PC-3 (cell line): ENCODE data around the gene ARL3. TPM values are rescaled to one million over a fixed set of nuclear protein-coding genes. Genes with fewer than 3 reads are reported as not detected.

Source experiments
- ATAC-seq: fragments of 200-7000 bp; cut with Tn5 transposase; 2 replicates; pipeline ENCODE4 v1.9.1; 2020; ENCODE audit warnings: mild to moderate bottlenecking, moderate library complexity
- BruUV-seq: library from RNA; stranded (reverse); fragments of 400-500 nt; replicated peaks from 2 replicates; lab custom pipeline; 2021; lab: Mats Ljungman, UMichigan
- CTCF ChIA-PET: fragments of 300-600 bp; sonication (Branson Sonifier 250); formaldehyde crosslinking; loops from one replicate; lab custom pipeline; 2022; ENCODE audit warnings: antibody characterized with exemption; lab: Charles Lee
- POLR2A ChIA-PET: fragments of 300-600 bp; sonication (Branson Sonifier 250); formaldehyde crosslinking; loops from one replicate; lab custom pipeline; 2022; ENCODE audit warnings: antibody characterized with exemption; ENCODE audit not compliant: unreplicated experiment; lab: Charles Lee
- DNase-seq: peaks from one replicate; pipeline ENCODE4 v3.0.0-alpha.2; 2015
- H2AFZ ChIP-seq: fragments of 300-600 bp; sonication (generic); 2 replicates; pipeline ENCODE4 v1.6.0; 2016; ENCODE audit warnings: antibody characterized with exemption, low read length
- H3F3A ChIP-seq: fragments of 300-600 bp; sonication (generic); one replicate; pipeline ENCODE4 v1.6.0; 2017; ENCODE audit warnings: antibody characterized with exemption, low read length, control low read depth, mild to moderate bottlenecking; ENCODE audit not compliant: unreplicated experiment
- H3K27ac ChIP-seq: fragments of 300-600 bp; sonication (generic); 2 replicates; pipeline ENCODE4 v1.5.1; 2016; ENCODE audit warnings: mild to moderate bottlenecking, low read length
- H3K27me3 ChIP-seq: fragments of 300-600 bp; sonication (generic); 2 replicates; pipeline ENCODE4 v1.6.1; 2016; ENCODE audit warnings: low read length, mixed read lengths
- H3K36me3 ChIP-seq: fragments of 300-600 bp; sonication (generic); 2 replicates; pipeline ENCODE4 v1.6.1; 2016; ENCODE audit warnings: low read depth, mixed run types, low read length, mixed read lengths
- H3K4me1 ChIP-seq: fragments of 300-600 bp; sonication (generic); 2 replicates; pipeline ENCODE4 v1.5.1; 2016; ENCODE audit warnings: low read length; ENCODE audit not compliant: insufficient read depth
- H3K4me2 ChIP-seq: fragments of 300-600 bp; sonication (generic); 2 replicates; pipeline ENCODE4 v1.6.0; 2016; ENCODE audit warnings: low read length
- H3K4me3 ChIP-seq: fragments of 300-600 bp; sonication (generic); 2 replicates; pipeline ENCODE4 v1.5.1; 2016; ENCODE audit warnings: mild to moderate bottlenecking, low read length, mixed read lengths
- H3K79me2 ChIP-seq: fragments of 300-600 bp; sonication (generic); 2 replicates; pipeline ENCODE4 v1.6.1; 2017; ENCODE audit warnings: low read length, mixed read lengths
- H3K9ac ChIP-seq: fragments of 300-600 bp; sonication (generic); 2 replicates; pipeline ENCODE4 v1.6.0; 2016; ENCODE audit warnings: mild to moderate bottlenecking, low read length
- H3K9me2 ChIP-seq: fragments of 300-600 bp; sonication (generic); replicated peaks from 2 replicates; pipeline ENCODE4 v1.6.1; 2016; ENCODE audit warnings: mixed run types, low read length, mixed read lengths
- H3K9me3 ChIP-seq: fragments of 300-600 bp; sonication (generic); 2 replicates; pipeline ENCODE4 v1.6.1; 2016; ENCODE audit warnings: low read length, mixed read lengths
- H4K20me1 ChIP-seq: fragments of 300-600 bp; sonication (generic); 2 replicates; pipeline ENCODE4 v1.6.1; 2016; ENCODE audit warnings: low read length, mixed read lengths
- CTCF ChIP-seq: fragments of 300-600 bp; sonication (generic); conservative IDR thresholded peaks from 2 replicates; pipeline ENCODE4 v1.5.1; 2017; ENCODE audit warnings: antibody characterized with exemption, low read depth, mild to moderate bottlenecking, low read length
- EZH2 ChIP-seq: fragments of 300-600 bp; sonication (generic); IDR thresholded peaks from one replicate; pipeline ENCODE4 v1.6.1; 2017; ENCODE audit warnings: antibody characterized with exemption, mild to moderate bottlenecking, low read length; ENCODE audit not compliant: unreplicated experiment
- EZH2phosphoT487 ChIP-seq: fragments of 300-600 bp; sonication (generic); IDR thresholded peaks from 2 replicates; pipeline ENCODE4 v1.6.1; 2018; ENCODE audit warnings: mild to moderate bottlenecking, antibody characterized with exemption, low read length, borderline replicate concordance
- intact Hi-C: fragments of 100-400 bp; cut with micrococcal nuclease; formaldehyde crosslinking; loops from 2 replicates; pipeline ENCODE4 v1.9.0; 2023
- total RNA-seq: library from RNA; depleted of rRNA; stranded (reverse); fragments of >200 nt; gene quantifications from 2 replicates; pipeline ENCODE4 v1.2.3, GENCODE V29; 2014

ARL3 gene
- total RNA-seq, 1 experiment from 2014 or later = 2.8 TPM

GRCh38 chr10:102735065-102735562 is 20.9 kb upstream of the ARL3 start:
- no peaks in the 10 kb centered on the region for H3K36me3 ChIP-seq
- intact Hi-C loops = no loop called here
- POLR2A ChIA-PET = no interaction called here
- no peak overlapping the region for H3K27ac ChIP-seq
- no peak overlapping the region for H2AFZ ChIP-seq
- H3K27me3 ChIP-seq = no peaks in the 10 kb centered on the region
- H3K4me2 ChIP-seq = no peak overlapping the region
- no peaks in the 10 kb centered on the region for H3K79me2 ChIP-seq
- H4K20me1 ChIP-seq = no peaks in the 10 kb centered on the region
- DNase-seq = no peak
- H3K4me1 ChIP-seq = no peaks in the 10 kb centered on the region
- no peaks in the 10 kb centered on the region for H3F3A ChIP-seq
- BruUV-seq = no TSS peak
- no peaks in the 10 kb centered on the region for H3K9me3 ChIP-seq
- CTCF ChIA-PET = no interaction called here
- H3K9me2 ChIP-seq = no peaks in the 10 kb centered on the region
- ATAC-seq = no peak
- H3K9ac ChIP-seq = no peak overlapping the region
- no peak for TF ChIP-seq EZH2
- TF ChIP-seq EZH2phosphoT487 = no peak
- no peak for TF ChIP-seq CTCF
- no peak overlapping the region for H3K4me3 ChIP-seq

GRCh38 chr10:102732661-102733060 is 18.5 kb upstream of the ARL3 start:
- H3K79me2 ChIP-seq = no peaks in the 10 kb centered on the region
- H3F3A ChIP-seq = no peaks in the 10 kb centered on the region
- ATAC-seq = no peak
- CTCF ChIA-PET = no interaction called here
- TF ChIP-seq CTCF (no peak), EZH2phosphoT487 (no peak), EZH2 (no peak)
- H3K9ac ChIP-seq = no peak overlapping the region
- no peak overlapping the region for H3K4me2 ChIP-seq
- H3K27me3 ChIP-seq = no peaks in the 10 kb centered on the region
- H3K4me1 ChIP-seq = no peaks in the 10 kb centered on the region
- no peaks in the 10 kb centered on the region for H3K9me3 ChIP-seq
- no peak overlapping the region for H3K27ac ChIP-seq
- POLR2A ChIA-PET = no interaction called here
- H4K20me1 ChIP-seq = no peaks in the 10 kb centered on the region
- DNase-seq = no peak
- H3K9me2 ChIP-seq = no peaks in the 10 kb centered on the region
- intact Hi-C loops = no loop called here
- H2AFZ ChIP-seq = no peak overlapping the region
- no peak overlapping the region for H3K4me3 ChIP-seq
- no peaks in the 10 kb centered on the region for H3K36me3 ChIP-seq
- no TSS peak for BruUV-seq

- no peak for DNase-seq
Observed at GRCh38 chr10:102731222-102731800, 17.1 kb upstream of the ARL3 start.

More at GRCh38 chr10:102731222-102731800, 17.1 kb upstream of the ARL3 start:
- no peaks in the 10 kb centered on the region for H3K9me2 ChIP-seq
- no peaks in the 10 kb centered on the region for H3K79me2 ChIP-seq
- ChIA-PET POLR2A (no interaction called here), CTCF (interaction anchor here (0.6 kb wide), 1 partner anchor 104 kb away, joined by 3 read pairs; no protein-coding TSS in a partner anchor)
- BruUV-seq = no TSS peak
- H3K36me3 ChIP-seq = no peaks in the 10 kb centered on the region
- H3K27me3 ChIP-seq = no peaks in the 10 kb centered on the region
- TF ChIP-seq EZH2phosphoT487 (no peak), CTCF (no peak), EZH2 (no peak)
- H3K4me1 ChIP-seq = no peaks in the 10 kb centered on the region
- no peak overlapping the region for H3K4me3 ChIP-seq
- no peak overlapping the region for H3K27ac ChIP-seq
- no peaks in the 10 kb centered on the region for H4K20me1 ChIP-seq
- H2AFZ ChIP-seq = no peak overlapping the region
- intact Hi-C loops = no loop called here
- H3K9me3 ChIP-seq = no peaks in the 10 kb centered on the region
- no peaks in the 10 kb centered on the region for H3F3A ChIP-seq
- H3K4me2 ChIP-seq = no peak overlapping the region
- no peak for ATAC-seq
- no peak overlapping the region for H3K9ac ChIP-seq
